ES-I3 (cell line): Measurements from ENCODE around the gene LLCFC1.

Source experiments
- H3K36me3 ChIP-seq: 2 replicates; pipeline ENCODE4 v1.6.1; 2013; ENCODE audit warnings: mild to moderate bottlenecking, low read length, control low read depth, moderate library complexity; ENCODE audit not compliant: insufficient read depth
- H3K4me1 ChIP-seq: 2 replicates; pipeline ENCODE4 v1.6.1; 2013; ENCODE audit warnings: mild to moderate bottlenecking, control low read depth, low read length; ENCODE audit not compliant: insufficient read depth
- H3K9ac ChIP-seq: 2 replicates; pipeline ENCODE4 v1.6.1; 2013; ENCODE audit warnings: low read depth, mild to moderate bottlenecking, low read length, moderate library complexity
- H3K9me3 ChIP-seq: 2 replicates; pipeline ENCODE4 v1.6.1; 2013; ENCODE audit warnings: mild to moderate bottlenecking, low read length, moderate library complexity; ENCODE audit not compliant: control insufficient read depth, insufficient read depth

Gene LLCFC1

GRCh38 chr7:142939226-142939910 is at the start of gene LLCFC1:
Gene LLCFC1, plus strand, starts transcription at chr7:142939484. Its CDS starts 138 bp downstream, at chr7:142939622.
- Histone ChIP-seq H3K36me3 (no peaks in the 10 kb centered on the region), H3K4me1 (no peaks in the 10 kb centered on the region), H3K9me3 (no peaks in the 10 kb centered on the region), H3K9ac (no peak within 1 kb of the TSS)

GRCh38 chr7:142889816-142890215 is 49.5 kb upstream of the LLCFC1 start:
- Histone ChIP-seq H3K9me3 (no peaks in the 10 kb centered on the region), H3K36me3 (no peaks in the 10 kb centered on the region), H3K9ac (no peak overlapping the region), H3K4me1 (peaks cover 6% of the 10 kb centered on the region; the same call in 1 of the 2 replicates)

GRCh38 chr7:142890874-142891485 is 48.3 kb upstream of the LLCFC1 start:
- 0 out of 2 replicates have a peak, but pooled peaks cover 3% of the 10 kb centered on the region for H3K4me1 ChIP-seq
- no peaks in the 10 kb centered on the region for H3K36me3 ChIP-seq
- no peaks in the 10 kb centered on the region for H3K9me3 ChIP-seq
- no peak overlapping the region for H3K9ac ChIP-seq

- no peak overlapping the region for H3K9ac ChIP-seq
- 0 out of 2 replicates have a peak, but pooled peaks cover 3% of the 10 kb centered on the region for H3K4me1 ChIP-seq
Observed at GRCh38 chr7:142891490-142892082, 47.7 kb upstream of the LLCFC1 start.

GRCh38 chr7:142892951-142893350 is 46.3 kb upstream of the LLCFC1 start:
- Histone ChIP-seq H3K4me1 (0 out of 2 replicates have a peak, but pooled peaks cover 3% of the 10 kb centered on the region), H3K36me3 (no peaks in the 10 kb centered on the region), H3K9me3 (no peaks in the 10 kb centered on the region), H3K9ac (no peak overlapping the region)

More at GRCh38 chr7:142891490-142892082, 47.7 kb upstream of the LLCFC1 start:
- H3K36me3 ChIP-seq, result no peaks in the 10 kb centered on the region
- H3K9me3 ChIP-seq, result no peaks in the 10 kb centered on the region

- Histone ChIP-seq H3K4me1 (0 out of 2 replicates have a peak, but pooled peaks cover 3% of the 10 kb centered on the region), H3K36me3 (no peaks in the 10 kb centered on the region), H3K9ac (no peak overlapping the region), H3K9me3 (no peaks in the 10 kb centered on the region)
Observed at GRCh38 chr7:142894112-142894984, 44.9 kb upstream of the LLCFC1 start.

- Histone ChIP-seq H3K36me3 (no peaks in the 10 kb centered on the region), H3K4me1 (0 out of 2 replicates have a peak, but pooled peaks cover 3% of the 10 kb centered on the region), H3K9me3 (no peaks in the 10 kb centered on the region), H3K9ac (no peak overlapping the region)
Observed at GRCh38 chr7:142894985-142895593, 44.2 kb upstream of the LLCFC1 start.

- H3K4me1 ChIP-seq, result 0 out of 2 replicates have a peak, but pooled peaks cover 3% of the 10 kb centered on the region
Observed at GRCh38 chr7:142896151-142896550, 43.1 kb upstream of the LLCFC1 start.

GRCh38 chr7:142896741-142897379 is 42.4 kb upstream of the LLCFC1 start:
- Histone ChIP-seq H3K9me3 (no peaks in the 10 kb centered on the region), H3K4me1 (0 out of 2 replicates have a peak, but pooled peaks cover 3% of the 10 kb centered on the region), H3K36me3 (no peaks in the 10 kb centered on the region), H3K9ac (no peak overlapping the region)

More at GRCh38 chr7:142896151-142896550, 43.1 kb upstream of the LLCFC1 start:
- H3K9me3 ChIP-seq, result no peaks in the 10 kb centered on the region
- H3K9ac ChIP-seq, result no peak overlapping the region
- H3K36me3 ChIP-seq, result no peaks in the 10 kb centered on the region

GRCh38 chr7:142897691-142898090 is 41.6 kb upstream of the LLCFC1 start:
- no peaks in the 10 kb centered on the region for H3K9me3 ChIP-seq
- no peaks in the 10 kb centered on the region for H3K36me3 ChIP-seq
- no peak overlapping the region for H3K9ac ChIP-seq
- 0 out of 2 replicates have a peak, but pooled peaks cover 3% of the 10 kb centered on the region for H3K4me1 ChIP-seq

- 0 out of 2 replicates have a peak, but pooled peaks cover 3% of the 10 kb centered on the region for H3K4me1 ChIP-seq
- no peaks in the 10 kb centered on the region for H3K36me3 ChIP-seq
- H3K9me3 ChIP-seq, result peaks cover under 1% of the 10 kb centered on the region; the same call in 1 of the 2 replicates
- no peak overlapping the region for H3K9ac ChIP-seq
Observed at GRCh38 chr7:142898377-142899170, 40.7 kb upstream of the LLCFC1 start.

- Histone ChIP-seq H3K9me3 (peaks cover 4% of the 10 kb centered on the region; the same call in 1 of the 2 replicates), H3K36me3 (no peaks in the 10 kb centered on the region), H3K4me1 (no peaks in the 10 kb centered on the region), H3K9ac (no peak overlapping the region)
Observed at GRCh38 chr7:142899661-142900060, 39.6 kb upstream of the LLCFC1 start.
